ENCODE results near the gene HNMT. TPM values are rescaled to one million over a fixed set of nuclear protein-coding genes. Genes with fewer than 3 reads are reported as not detected.

HNMT gene
- polyA plus RNA-seq, 1 donor from 2014 or later = not detected

GRCh38 chr2:138000009-138000408 is 35.7 kb downstream of the HNMT start:
- Histone ChIP-seq H3K27me3 (ENCODE audit: insufficient read depth, low read depth, low read length) (no peaks in the 10 kb centered on the region), H2AFZ (ENCODE audit: low read depth, low read length) (no peak overlapping the region), H3K36me3 (ENCODE audit: insufficient read depth, low read length) (no peaks in the 10 kb centered on the region), H3K9ac (ENCODE audit: low read length) (no peak overlapping the region), H3F3A (ENCODE audit: insufficient read depth, low read length, poor library complexity, severe bottlenecking) (no peaks in the 10 kb centered on the region), H3K9me2 (ENCODE audit: insufficient read depth, low read length) (no peaks in the 10 kb centered on the region), H3K9me3 (ENCODE audit: low read length) (no peaks in the 10 kb centered on the region), H3K27ac (ENCODE audit: low read length) (no peak overlapping the region), H3K4me3 (ENCODE audit: low read length) (no peak overlapping the region), H4K20me1 (ENCODE audit: insufficient read depth) (no peaks in the 10 kb centered on the region), H3K4me2 (ENCODE audit: low read length) (no peak overlapping the region), H3K79me2 (replicated peaks; ENCODE audit: insufficient read depth, low read length) (no peaks in the 10 kb centered on the region)
- TF ChIP-seq EP300 (conservative IDR thresholded peaks at IDR 0.05; ENCODE audit: poor library complexity, severe bottlenecking) (no peak), POLR2AphosphoS5 (IDR thresholded peaks at IDR 0.05) (no peak), TAF1 (IDR thresholded peaks at IDR 0.05; ENCODE audit: low read depth) (no peak), EZH2 (IDR thresholded peaks at IDR 0.05; ENCODE audit: borderline replicate concordance, insufficient read depth, low read length, poor library complexity, severe bottlenecking) (no peak), RAD21 (conservative IDR thresholded peaks at IDR 0.05) (no peak), MXI1 (conservative IDR thresholded peaks at IDR 0.05; ENCODE audit: poor library complexity, severe bottlenecking) (no peak), SMC3 (conservative IDR thresholded peaks at IDR 0.05; ENCODE audit: poor library complexity) (no peak)
- TF ChIP-seq, protein P1, sequence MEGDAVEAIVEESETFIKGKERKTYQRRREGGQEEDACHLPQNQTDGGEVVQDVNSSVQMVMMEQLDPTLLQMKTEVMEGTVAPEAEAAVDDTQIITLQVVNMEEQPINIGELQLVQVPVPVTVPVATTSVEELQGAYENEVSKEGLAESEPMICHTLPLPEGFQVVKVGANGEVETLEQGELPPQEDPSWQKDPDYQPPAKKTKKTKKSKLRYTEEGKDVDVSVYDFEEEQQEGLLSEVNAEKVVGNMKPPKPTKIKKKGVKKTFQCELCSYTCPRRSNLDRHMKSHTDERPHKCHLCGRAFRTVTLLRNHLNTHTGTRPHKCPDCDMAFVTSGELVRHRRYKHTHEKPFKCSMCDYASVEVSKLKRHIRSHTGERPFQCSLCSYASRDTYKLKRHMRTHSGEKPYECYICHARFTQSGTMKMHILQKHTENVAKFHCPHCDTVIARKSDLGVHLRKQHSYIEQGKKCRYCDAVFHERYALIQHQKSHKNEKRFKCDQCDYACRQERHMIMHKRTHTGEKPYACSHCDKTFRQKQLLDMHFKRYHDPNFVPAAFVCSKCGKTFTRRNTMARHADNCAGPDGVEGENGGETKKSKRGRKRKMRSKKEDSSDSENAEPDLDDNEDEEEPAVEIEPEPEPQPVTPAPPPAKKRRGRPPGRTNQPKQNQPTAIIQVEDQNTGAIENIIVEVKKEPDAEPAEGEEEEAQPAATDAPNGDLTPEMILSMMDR (IDR thresholded peaks at IDR 0.05; ENCODE audit: poor library complexity, severe bottlenecking) = no peak
- TF ChIP-seq, protein P2, sequence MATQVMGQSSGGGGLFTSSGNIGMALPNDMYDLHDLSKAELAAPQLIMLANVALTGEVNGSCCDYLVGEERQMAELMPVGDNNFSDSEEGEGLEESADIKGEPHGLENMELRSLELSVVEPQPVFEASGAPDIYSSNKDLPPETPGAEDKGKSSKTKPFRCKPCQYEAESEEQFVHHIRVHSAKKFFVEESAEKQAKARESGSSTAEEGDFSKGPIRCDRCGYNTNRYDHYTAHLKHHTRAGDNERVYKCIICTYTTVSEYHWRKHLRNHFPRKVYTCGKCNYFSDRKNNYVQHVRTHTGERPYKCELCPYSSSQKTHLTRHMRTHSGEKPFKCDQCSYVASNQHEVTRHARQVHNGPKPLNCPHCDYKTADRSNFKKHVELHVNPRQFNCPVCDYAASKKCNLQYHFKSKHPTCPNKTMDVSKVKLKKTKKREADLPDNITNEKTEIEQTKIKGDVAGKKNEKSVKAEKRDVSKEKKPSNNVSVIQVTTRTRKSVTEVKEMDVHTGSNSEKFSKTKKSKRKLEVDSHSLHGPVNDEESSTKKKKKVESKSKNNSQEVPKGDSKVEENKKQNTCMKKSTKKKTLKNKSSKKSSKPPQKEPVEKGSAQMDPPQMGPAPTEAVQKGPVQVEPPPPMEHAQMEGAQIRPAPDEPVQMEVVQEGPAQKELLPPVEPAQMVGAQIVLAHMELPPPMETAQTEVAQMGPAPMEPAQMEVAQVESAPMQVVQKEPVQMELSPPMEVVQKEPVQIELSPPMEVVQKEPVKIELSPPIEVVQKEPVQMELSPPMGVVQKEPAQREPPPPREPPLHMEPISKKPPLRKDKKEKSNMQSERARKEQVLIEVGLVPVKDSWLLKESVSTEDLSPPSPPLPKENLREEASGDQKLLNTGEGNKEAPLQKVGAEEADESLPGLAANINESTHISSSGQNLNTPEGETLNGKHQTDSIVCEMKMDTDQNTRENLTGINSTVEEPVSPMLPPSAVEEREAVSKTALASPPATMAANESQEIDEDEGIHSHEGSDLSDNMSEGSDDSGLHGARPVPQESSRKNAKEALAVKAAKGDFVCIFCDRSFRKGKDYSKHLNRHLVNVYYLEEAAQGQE (IDR thresholded peaks at IDR 0.05; ENCODE audit: borderline replicate concordance) = no peak

DNA sequence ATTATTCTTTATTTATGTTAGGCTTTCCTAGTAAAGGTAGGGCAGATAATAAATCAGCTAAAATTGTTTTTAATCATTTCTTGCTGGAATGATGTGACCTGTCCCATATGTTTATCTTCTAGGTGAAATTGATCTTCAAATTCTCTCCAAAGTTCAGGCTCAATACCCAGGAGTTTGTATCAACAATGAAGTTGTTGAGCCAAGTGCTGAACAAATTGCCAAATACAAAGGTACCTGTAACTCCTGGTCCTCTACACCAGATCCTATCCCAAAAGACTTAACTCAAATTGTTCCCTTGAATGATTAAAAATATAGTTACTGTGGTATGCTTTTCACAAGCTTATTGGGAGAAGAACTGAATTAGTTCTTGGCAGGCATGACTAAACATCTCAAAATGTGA is 36.5 kb downstream of the HNMT start:
- TF ChIP-seq, protein P1 (IDR thresholded peaks at IDR 0.05; ENCODE audit: poor library complexity, severe bottlenecking) = no peak
- TF ChIP-seq MXI1 (conservative IDR thresholded peaks at IDR 0.05; ENCODE audit: poor library complexity, severe bottlenecking) (no peak), EP300 (conservative IDR thresholded peaks at IDR 0.05; ENCODE audit: poor library complexity, severe bottlenecking) (no peak), SMC3 (conservative IDR thresholded peaks at IDR 0.05; ENCODE audit: poor library complexity) (no peak), RAD21 (conservative IDR thresholded peaks at IDR 0.05) (no peak), TAF1 (IDR thresholded peaks at IDR 0.05; ENCODE audit: low read depth) (no peak), EZH2 (IDR thresholded peaks at IDR 0.05; ENCODE audit: borderline replicate concordance, insufficient read depth, low read length, poor library complexity, severe bottlenecking) (no peak), POLR2AphosphoS5 (IDR thresholded peaks at IDR 0.05) (no peak)
- TF ChIP-seq, protein P2 (IDR thresholded peaks at IDR 0.05; ENCODE audit: borderline replicate concordance) = no peak
- no peaks in the 10 kb centered on the region for H3K79me2 ChIP-seq (replicated peaks; ENCODE audit: insufficient read depth, low read length)
- H3K9me3 ChIP-seq (ENCODE audit: low read length) = no peaks in the 10 kb centered on the region

More for the DNA sequence above, 36.5 kb downstream of the HNMT start:
- Histone ChIP-seq H2AFZ (ENCODE audit: low read depth, low read length) (no peak overlapping the region), H4K20me1 (ENCODE audit: insufficient read depth) (no peaks in the 10 kb centered on the region), H3K27me3 (ENCODE audit: insufficient read depth, low read depth, low read length) (no peaks in the 10 kb centered on the region), H3K4me3 (ENCODE audit: low read length) (no peak overlapping the region), H3F3A (ENCODE audit: insufficient read depth, low read length, poor library complexity, severe bottlenecking) (no peaks in the 10 kb centered on the region), H3K9me2 (ENCODE audit: insufficient read depth, low read length) (no peaks in the 10 kb centered on the region), H3K36me3 (ENCODE audit: insufficient read depth, low read length) (no peaks in the 10 kb centered on the region), H3K4me2 (ENCODE audit: low read length) (no peak overlapping the region), H3K27ac (ENCODE audit: low read length) (no peak overlapping the region), H3K9ac (ENCODE audit: low read length) (no peak overlapping the region)
